HEK293 (cell line): Measurements from ENCODE around the gene NEK10.

Source experiments
- CTCF ChIA-PET: fragments of 350-600 bp; formaldehyde crosslinking; extraction: SDS; loops from one replicate; lab custom pipeline; 2021; ENCODE audit warnings: antibody characterized with exemption; lab: Yijun Ruan, JAX
- POLR2A ChIA-PET: fragments of 300-600 bp; formaldehyde crosslinking; extraction: SDS; loops from one replicate; lab custom pipeline; 2020; ENCODE audit warnings: antibody characterized with exemption, inconsistent platforms; lab: Yijun Ruan, JAX
- H3K27ac ChIP-seq: fragments of 200-500 bp; sonication (Bioruptor generic); 2 replicates; pipeline ENCODE4 v1.5.1; 2014; ENCODE audit warnings: low read depth, low read length, control low read depth, inconsistent platforms; ENCODE audit errors: extremely low read depth
- H3K36me3 ChIP-seq, 2 experiments: fragments of 200-500 bp in 1 of 2; sonication (Bioruptor generic) in 1 of 2; 1 replicate in 1 of 2; 2 replicates in 1 of 2; pipeline ENCODE4 v1.5.1; 2014 to 2017; ENCODE audit warnings: inconsistent platforms in 2 of 2, low read length in 2 of 2; ENCODE audit not compliant: control insufficient read depth in 2 of 2, insufficient read depth in 1 of 2
- H3K4me1 ChIP-seq: fragments of 200-500 bp; sonication (Bioruptor generic); 2 replicates; pipeline ENCODE4 v1.5.1; 2014; ENCODE audit warnings: mild to moderate bottlenecking, low read length, inconsistent platforms; ENCODE audit not compliant: control insufficient read depth, insufficient read depth
- H3K4me3 ChIP-seq: 2 replicates; pipeline ENCODE4 v1.5.1; 2011; ENCODE audit warnings: low read depth, mild to moderate bottlenecking, control low read depth, low read length, moderate library complexity
- H3K9me3 ChIP-seq: fragments of 200-500 bp; sonication (Bioruptor generic); 2 replicates; pipeline ENCODE4 v1.5.1; 2014; ENCODE audit warnings: low read depth, low read length, inconsistent platforms; ENCODE audit not compliant: control insufficient read depth, insufficient read depth
- ELK4 ChIP-seq: IDR thresholded peaks from 2 replicates; pipeline ENCODE4 v1.6.1; 2011; ENCODE audit warnings: mild to moderate bottlenecking, low read depth, low read length, borderline replicate concordance
- FEZF1 ChIP-seq: fragments of 450-650 bp; formaldehyde crosslinking; IDR thresholded peaks from 2 replicates; pipeline ENCODE4 v1.5.1; 2016; ENCODE audit warnings: missing biosample characterization, missing genetic modification characterization
- HIC1 ChIP-seq: fragments of 450-650 bp; formaldehyde crosslinking; IDR thresholded peaks from 2 replicates; pipeline ENCODE4 v1.5.1; 2016; ENCODE audit warnings: missing biosample characterization, missing genetic modification characterization
- HOXA7 ChIP-seq: sonication (generic); formaldehyde crosslinking; IDR thresholded peaks from 2 replicates; pipeline ENCODE4 v1.8.1; 2022; ENCODE audit warnings: missing genetic modification reagents, borderline replicate concordance
- MYNN ChIP-seq: fragments of 450-650 bp; formaldehyde crosslinking; IDR thresholded peaks from 2 replicates; pipeline ENCODE4 v1.5.1; 2016; ENCODE audit warnings: missing biosample characterization, missing genetic modification characterization, borderline replicate concordance
- PRDM2 ChIP-seq: fragments of 450-650 bp; formaldehyde crosslinking; IDR thresholded peaks from 2 replicates; pipeline ENCODE4 v1.5.1; 2016; ENCODE audit warnings: missing biosample characterization, missing genetic modification characterization, borderline replicate concordance
- SP3 ChIP-seq: fragments of 450-650 bp; formaldehyde crosslinking; IDR thresholded peaks from 2 replicates; pipeline ENCODE4 v1.5.1; 2016; ENCODE audit warnings: missing biosample characterization, missing genetic modification characterization
- ZBTB49 ChIP-seq: fragments of 450-650 bp; formaldehyde crosslinking; IDR thresholded peaks from 2 replicates; pipeline ENCODE4 v1.5.1; 2016; ENCODE audit warnings: missing biosample characterization, missing genetic modification characterization, low read depth
- ZNF114 ChIP-seq: fragments of 450-650 bp; formaldehyde crosslinking; IDR thresholded peaks from 2 replicates; pipeline ENCODE4 v1.5.0; 2017; ENCODE audit warnings: missing biosample characterization, missing genetic modification characterization
- ZNF157 ChIP-seq: fragments of 450-650 bp; formaldehyde crosslinking; IDR thresholded peaks from 2 replicates; pipeline ENCODE4 v1.5.1; 2016; ENCODE audit warnings: missing biosample characterization, missing genetic modification characterization
- ZNF266 ChIP-seq: fragments of 450-650 bp; formaldehyde crosslinking; IDR thresholded peaks from 2 replicates; pipeline ENCODE4 v1.5.1; 2016; ENCODE audit warnings: missing biosample characterization, missing genetic modification characterization, low read depth
- ZNF280D ChIP-seq: fragments of 450-650 bp; formaldehyde crosslinking; IDR thresholded peaks from 2 replicates; pipeline ENCODE4 v1.5.1; 2016; ENCODE audit warnings: missing biosample characterization, missing genetic modification characterization
- ZNF37A ChIP-seq: fragments of 450-650 bp; IDR thresholded peaks from 2 replicates; pipeline ENCODE4 v1.5.1; 2018; ENCODE audit warnings: missing biosample characterization, missing genetic modification characterization
- ZNF510 ChIP-seq: fragments of 450-650 bp; formaldehyde crosslinking; IDR thresholded peaks from 2 replicates; pipeline ENCODE4 v1.5.1; 2018; ENCODE audit warnings: mild to moderate bottlenecking, missing genetic modification characterization, missing biosample characterization; ENCODE audit not compliant: insufficient replicate concordance
- ZNF76 ChIP-seq: fragments of 450-650 bp; formaldehyde crosslinking; IDR thresholded peaks from 2 replicates; pipeline ENCODE4; 2016; ENCODE audit warnings: low read depth, missing biosample characterization, missing genetic modification characterization, borderline replicate concordance
- ZSCAN30 ChIP-seq: fragments of 450-650 bp; IDR thresholded peaks from 2 replicates; pipeline ENCODE4 v1.5.1; 2018; ENCODE audit warnings: missing biosample characterization, mild to moderate bottlenecking, missing genetic modification characterization, moderate library complexity
- ZSCAN4 ChIP-seq: fragments of 450-650 bp; formaldehyde crosslinking; IDR thresholded peaks from 2 replicates; pipeline ENCODE4 v1.5.1; 2017; ENCODE audit warnings: missing biosample characterization, missing genetic modification characterization

NEK10 gene

GRCh38 chr3:27145719-27146118 lies 223.5 kb downstream of the NEK10 start:
- CTCF ChIA-PET: interaction anchor here (0.7 to 3.2 kb wide), 2 partner anchors 11 to 13 kb away, joined by 3 to 16 read pairs; no protein-coding TSS in a partner anchor
- Histone ChIP-seq H3K4me3 (no peak overlapping the region), H3K36me3 (no peaks in the 10 kb centered on the region), H3K27ac (no peak overlapping the region)
- TF ChIP-seq SP3 (tag by site-specific recombination) (no peak), ZNF280D (tag by site-specific recombination) (no peak)
- TF ChIP-seq, all 188 proteins: peak for 0
- POLR2A ChIA-PET: no interaction called here
- Histone ChIP-seq H3K9me3 (no peaks in the 10 kb centered on the region), H3K4me1 (no peaks in the 10 kb centered on the region)

GRCh38 chr3:27141668-27142067 lies 227.5 kb downstream of the NEK10 start:
- ChIA-PET CTCF (interaction anchor here (0.7 kb wide), 1 partner anchor 163 kb away, joined by 4 read pairs; no protein-coding TSS in a partner anchor), POLR2A (no interaction called here)
- Histone ChIP-seq H3K36me3 (no peaks in the 10 kb centered on the region), H3K9me3 (no peaks in the 10 kb centered on the region), H3K4me1 (no peaks in the 10 kb centered on the region), H3K27ac (no peak overlapping the region), H3K4me3 (no peak overlapping the region)
- no peak for TF ChIP-seq ZNF114 (tag by site-specific recombination)
- no peak for TF ChIP-seq HOXA7
- no peak for TF ChIP-seq ZNF37A (tag by site-specific recombination)
- TF ChIP-seq FEZF1 (tag by site-specific recombination): no peak
- no peak for TF ChIP-seq ZSCAN30
- TF ChIP-seq ZNF157 (tag by site-specific recombination): no peak
- no peak for TF ChIP-seq ZBTB49 (tag by site-specific recombination)
- TF ChIP-seq ZNF510 (tag by site-specific recombination): no peak
- no peak for TF ChIP-seq PRDM2 (tag by site-specific recombination)
- no peak for TF ChIP-seq ELK4
- TF ChIP-seq ZNF76 (tag by site-specific recombination): no peak
- no peak for TF ChIP-seq HIC1 (tag by site-specific recombination)
- TF ChIP-seq ZSCAN4: no peak
- no peak for TF ChIP-seq ZNF266 (tag by site-specific recombination)
- no peak for TF ChIP-seq MYNN
